Activated naive CD4-positive, alpha-beta T cell treated with anti-CD3 and anti-CD28 coated beads, Interleukin-2, amount 50 U/mL, for 16 hours (primary cell): ENCODE data around the gene KCNC3.
A peak's percentile ranks its signal among the peaks of the same experiment; 100 is the strongest.

Experiments used
- DNase-seq: peaks from one replicate; pipeline ENCODE4 v3.0.0-alpha.2; 2020

Gene KCNC3

DNA sequence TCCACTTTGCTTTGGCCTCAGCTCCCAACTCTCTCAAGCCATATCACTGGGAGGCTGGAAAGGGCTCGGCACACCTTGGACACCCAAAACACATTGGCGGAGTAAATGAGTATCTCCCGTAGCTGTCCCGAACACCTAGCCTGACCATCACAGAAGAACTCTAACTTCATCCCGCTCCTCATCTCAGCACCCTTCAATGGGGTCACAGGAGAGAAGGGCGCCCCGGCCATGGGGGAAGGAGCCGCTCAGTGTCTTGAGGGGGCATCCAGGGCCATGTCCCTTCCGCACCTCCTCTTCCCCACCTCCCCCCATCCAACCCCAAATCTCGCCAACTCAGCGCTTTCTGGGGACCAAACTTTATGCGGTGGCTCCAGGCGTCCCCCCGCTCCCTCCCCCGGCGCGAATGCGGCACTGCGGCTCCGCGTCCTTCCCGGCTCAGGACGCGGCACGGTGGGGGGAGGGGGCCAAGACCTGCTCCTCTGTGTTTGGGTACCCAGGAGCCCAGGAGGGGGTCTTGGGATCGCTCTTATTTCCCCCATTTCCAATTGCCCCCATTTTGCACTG lies 3.0 kb downstream of the KCNC3 start:
- DNase-seq: no peak

DNA sequence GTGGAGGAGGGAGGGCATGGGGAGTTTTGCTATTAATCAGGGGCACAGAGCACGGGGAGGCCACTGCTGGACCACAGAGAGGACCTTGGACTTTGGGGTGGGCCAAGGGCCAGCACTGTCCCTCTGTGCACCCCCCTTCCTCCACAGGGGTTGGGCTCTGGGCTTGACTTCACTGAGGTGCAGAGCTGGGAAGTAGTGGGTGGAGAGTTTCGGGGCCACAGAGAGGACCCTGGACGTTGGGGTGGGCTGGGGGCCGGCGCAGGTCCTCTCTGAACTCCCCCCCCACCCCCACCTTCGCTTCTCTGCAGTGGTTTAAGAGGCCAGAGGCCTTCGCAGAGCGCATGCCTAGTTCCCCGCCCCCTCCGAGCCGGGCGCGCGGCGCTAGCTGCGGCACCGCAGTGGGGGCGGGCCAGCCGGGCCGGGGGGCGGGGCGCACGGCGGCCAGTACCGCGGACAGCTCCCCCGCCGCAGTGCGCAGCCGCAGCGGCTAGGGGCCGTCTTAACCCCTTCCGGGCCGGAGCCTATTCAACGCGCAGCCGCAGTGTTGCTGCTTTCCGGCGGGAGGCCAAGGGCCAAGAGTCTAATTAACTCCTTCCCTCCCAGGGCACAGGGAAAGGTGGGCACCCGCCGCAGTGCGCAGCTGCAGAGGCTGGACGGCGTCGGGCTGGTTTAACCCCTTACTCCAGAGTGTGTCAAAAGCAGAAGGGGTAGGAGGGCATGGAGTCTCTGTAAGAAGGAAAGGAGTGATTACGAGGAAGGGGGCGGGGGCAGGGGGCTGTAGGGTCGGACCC lies 3.7 kb downstream of the KCNC3 start:
- DNase-seq: peak; percentile 71

DNA sequence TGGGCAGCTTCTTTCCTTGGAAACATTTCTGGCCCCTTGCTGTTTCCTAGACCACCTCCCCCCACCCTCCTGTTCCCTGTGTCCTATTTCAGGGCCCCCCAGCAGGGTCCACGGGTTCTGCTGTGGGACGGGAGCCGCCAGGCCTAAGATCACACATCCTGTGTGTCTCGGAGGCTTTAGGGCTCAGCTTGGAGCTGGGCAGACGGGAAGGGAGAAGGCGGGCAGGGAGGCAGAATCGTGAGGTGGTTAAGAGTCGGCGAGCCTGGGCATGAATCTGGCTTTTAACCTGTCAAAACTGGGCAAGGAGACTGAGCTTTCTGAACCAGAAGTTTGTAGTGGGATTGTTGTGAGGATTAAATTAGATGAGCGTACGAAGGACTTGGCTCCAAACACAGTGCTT lies 4.8 kb downstream of the KCNC3 start:
- DNase-seq: no peak

DNA sequence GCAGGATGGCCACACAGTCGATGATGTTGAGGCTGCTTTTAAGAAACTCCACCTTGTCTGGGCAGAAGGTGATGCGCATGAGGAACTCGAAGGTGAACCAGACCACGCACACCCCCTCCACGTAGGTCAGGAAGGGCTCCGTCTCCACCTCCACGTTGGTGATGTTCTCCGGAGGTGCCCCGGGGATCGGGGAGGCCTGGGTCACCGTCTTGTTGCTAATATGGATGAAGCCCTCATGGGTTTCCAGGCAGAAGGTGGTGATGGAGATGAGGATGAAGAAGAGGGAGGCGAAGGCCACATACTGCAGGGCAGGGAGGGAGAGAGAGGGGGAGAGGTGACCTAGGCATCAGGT lies 5.4 kb downstream of the KCNC3 start:
- DNase-seq: no peak

DNA sequence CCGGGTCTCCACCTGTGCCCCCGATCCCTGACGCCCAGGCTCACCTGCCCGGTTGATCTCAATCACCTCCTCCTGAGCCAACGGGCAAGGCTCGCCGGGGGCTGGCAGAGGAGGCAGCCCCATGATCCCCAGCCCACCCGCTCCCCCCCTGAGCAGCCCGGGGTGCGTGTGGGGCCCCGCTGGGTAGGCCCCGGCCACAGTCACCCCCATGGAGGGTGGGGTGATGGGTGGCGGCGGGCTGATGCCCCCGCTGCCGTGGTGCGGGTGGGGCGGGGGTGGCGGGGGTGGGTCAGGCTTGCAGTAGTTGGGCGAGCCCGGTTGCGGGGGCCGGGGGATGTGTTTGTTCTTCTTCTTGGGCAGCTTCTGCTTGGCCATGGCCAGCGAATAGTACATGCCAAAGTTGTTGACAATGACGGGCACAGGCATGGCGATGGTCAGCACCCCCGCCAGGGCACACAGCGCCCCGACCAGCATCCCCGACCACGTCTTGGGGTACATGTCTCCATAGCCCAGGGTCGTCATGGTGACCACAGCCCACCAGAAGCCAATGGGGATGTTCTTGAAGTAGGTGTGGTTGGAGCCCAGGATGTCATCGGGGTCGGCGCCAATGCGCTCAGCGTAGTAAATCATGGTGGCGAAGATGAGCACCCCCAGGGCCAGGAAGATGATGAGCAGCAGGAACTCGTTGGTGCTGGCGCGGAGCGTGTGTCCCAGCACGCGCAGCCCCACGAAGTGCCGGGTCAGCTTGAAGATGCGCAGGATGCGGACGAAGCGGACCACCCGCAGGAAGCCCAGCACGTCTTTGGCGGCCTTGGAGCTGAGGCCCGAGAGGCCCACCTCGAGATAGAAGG lies 6.0 kb downstream of the KCNC3 start:
- no peak for DNase-seq

DNA sequence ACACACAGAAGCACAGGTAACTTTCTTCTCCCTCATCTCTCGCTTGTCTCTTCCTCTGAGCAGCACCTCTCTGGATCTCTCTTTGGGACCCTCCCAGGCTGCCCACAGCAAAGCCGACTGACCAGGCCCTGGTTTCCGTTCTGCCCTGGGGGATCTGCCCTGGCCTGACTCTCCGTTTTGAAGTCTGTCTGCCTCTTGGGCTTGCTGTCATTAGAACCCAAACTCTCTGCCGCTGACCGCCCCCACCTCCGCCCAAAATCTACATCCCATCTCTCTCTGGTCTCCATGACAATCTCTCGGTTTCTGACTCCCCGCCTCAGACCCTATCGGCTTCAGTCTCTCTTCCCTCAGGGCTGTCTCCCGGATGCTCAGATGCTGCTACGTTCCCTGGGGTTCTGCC lies 6.9 kb downstream of the KCNC3 start:
- no peak for DNase-seq

DNA sequence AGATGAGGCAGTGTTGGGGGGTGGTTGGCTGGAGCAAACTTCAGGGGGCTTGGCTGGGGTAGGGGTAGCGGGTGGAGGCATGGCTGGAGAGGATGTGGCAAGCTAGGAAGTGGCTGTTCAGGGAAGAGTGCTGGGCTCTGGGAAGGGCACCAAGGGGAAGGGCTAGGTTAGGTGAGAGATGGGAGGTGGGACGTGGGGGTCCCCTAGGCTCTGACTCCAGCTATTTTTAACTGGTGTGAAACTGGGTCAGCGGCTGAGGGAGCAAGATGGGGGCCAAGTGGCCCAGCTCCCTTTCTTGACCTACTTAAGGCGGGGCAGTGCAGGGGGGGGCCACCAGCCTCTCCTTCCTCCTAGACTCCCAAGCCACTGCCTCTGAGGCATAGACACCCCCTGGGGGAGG lies 7.3 kb downstream of the KCNC3 start:
- no peak for DNase-seq

DNA sequence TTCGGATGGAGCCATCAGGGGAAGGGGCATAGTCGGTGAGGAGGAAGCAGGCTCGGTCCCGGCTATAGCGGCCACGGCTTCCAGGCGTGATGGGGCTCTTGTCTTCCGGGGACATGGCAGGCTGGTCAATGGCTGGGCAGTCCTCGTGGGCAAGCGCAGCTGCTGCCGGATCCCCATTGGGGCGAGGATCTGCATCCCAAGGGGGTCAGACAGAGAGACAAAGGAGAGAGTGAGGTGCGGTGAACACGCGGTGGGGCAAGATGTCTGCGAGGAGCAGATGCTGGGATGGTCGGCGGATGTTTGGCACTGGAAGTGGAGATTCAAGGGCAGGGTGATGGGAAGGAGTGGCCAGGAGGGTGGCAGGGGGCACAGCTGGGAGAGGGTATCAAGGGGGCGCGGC lies 8.6 kb downstream of the KCNC3 start:
- DNase-seq: no peak

DNA sequence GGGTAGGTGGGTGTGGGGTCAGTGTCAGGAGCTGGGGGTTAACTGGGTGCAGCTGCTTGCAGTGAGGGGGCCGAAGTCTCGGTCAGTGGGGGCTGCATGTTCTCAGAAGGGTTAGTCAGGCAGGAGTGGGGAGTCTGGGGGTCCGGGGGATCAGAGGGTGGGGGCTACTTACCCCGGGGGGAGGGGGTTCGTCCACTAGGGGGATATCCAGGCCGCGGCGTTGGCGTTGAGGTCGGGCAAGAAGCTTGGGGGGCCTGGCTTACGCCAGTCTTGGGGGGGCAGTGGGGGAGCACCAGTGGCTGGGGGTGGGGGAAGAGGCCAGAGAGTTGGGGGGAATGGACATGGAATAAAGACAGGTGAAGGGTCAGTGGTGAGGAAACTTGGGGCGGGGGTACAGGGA lies 9.1 kb downstream of the KCNC3 start:
- no peak for DNase-seq

DNA sequence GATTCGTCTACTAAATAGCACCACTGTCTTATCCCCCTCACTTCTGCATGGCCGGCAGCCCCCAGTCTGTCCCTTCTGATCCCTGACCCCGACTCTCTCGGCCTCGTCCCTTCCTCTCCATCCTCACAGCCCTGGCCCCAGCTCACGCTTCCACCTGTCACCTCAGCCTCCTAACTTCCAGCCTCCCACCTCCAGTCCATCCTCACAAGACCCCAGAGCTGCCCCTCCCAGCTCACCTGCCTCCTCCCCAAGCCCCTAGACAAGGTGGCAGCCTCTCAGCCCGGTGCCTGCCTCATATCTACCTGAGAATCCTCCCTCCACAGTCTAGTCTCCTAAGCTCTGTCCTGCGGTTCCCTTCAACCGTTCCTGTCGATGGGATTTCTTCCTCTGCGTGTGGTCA lies 10.0 kb downstream of the KCNC3 start:
- DNase-seq: no peak

DNA sequence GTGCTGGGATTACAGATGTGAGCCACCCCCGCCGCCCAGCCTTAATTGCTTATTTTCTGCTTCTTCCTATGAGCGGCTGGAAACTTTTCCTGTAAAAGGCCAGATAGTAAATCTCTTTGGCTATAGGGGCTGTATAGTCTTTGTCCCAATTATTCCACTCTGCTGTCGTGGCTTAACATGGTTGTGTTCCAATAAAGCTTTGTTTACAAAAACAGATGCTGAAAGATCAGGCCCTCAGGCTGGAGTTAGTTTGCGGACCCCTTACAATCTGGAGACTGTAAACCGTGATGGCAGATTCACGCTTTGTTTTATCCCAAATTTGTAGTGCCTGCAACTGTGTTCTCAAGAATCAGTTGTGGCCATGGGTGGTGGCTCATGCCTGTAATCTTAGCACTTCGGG lies 10.7 kb downstream of the KCNC3 start:
- no peak for DNase-seq

DNA sequence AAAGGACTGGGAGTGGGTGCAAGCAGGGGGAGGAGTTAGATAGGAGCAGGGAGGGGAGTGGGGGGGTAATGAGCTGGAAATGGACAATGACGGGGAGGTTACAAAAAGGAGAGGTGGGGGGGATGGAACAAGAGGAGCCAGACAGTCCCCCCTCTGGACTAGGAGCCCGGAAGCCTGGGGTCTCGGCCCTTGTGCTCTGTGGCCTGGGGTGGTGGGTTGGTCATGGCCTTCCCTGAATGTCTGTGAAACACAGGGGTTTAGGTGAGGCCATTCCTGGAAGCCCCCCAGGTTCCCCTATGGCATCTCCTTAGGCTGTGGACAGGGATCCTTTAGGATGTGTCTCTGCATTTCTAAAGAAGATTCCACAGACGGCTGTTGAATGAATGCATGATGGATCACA lies 12.1 kb downstream of the KCNC3 start:
- no peak for DNase-seq

DNA sequence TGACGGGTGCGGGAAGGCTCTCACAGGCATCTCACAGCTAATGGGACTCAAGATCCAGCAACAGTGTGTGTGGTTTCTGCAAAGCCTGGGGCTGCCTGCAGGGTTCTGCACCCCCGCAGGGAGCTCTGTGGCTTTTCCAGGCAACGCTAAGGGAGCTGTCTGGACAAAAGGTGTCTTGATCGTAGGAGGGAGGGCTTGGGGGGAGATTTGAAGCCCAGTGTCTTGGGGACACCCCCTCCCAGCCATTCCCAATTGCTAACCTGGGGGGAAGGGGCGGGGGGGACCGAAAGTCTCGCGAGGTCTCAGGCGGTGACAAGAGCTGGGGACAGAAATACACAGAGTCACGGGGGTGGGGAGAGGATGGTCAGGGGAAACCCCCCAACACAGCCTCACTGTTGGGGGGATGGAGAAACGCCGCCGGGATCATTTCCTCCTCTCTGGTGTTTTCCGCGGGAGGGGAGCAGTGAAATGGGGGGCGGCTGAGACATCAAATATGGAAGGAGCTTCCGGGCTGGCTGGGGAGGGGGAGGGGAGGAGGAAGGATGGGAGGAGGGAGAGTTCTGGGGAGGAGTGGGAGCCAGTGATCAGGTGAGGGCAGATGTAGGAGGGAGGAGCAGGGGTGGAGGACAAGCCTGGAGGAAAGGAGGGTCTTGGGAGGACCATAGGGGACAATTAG lies 13.3 kb downstream of the KCNC3 start:
- DNase-seq: no peak

DNA sequence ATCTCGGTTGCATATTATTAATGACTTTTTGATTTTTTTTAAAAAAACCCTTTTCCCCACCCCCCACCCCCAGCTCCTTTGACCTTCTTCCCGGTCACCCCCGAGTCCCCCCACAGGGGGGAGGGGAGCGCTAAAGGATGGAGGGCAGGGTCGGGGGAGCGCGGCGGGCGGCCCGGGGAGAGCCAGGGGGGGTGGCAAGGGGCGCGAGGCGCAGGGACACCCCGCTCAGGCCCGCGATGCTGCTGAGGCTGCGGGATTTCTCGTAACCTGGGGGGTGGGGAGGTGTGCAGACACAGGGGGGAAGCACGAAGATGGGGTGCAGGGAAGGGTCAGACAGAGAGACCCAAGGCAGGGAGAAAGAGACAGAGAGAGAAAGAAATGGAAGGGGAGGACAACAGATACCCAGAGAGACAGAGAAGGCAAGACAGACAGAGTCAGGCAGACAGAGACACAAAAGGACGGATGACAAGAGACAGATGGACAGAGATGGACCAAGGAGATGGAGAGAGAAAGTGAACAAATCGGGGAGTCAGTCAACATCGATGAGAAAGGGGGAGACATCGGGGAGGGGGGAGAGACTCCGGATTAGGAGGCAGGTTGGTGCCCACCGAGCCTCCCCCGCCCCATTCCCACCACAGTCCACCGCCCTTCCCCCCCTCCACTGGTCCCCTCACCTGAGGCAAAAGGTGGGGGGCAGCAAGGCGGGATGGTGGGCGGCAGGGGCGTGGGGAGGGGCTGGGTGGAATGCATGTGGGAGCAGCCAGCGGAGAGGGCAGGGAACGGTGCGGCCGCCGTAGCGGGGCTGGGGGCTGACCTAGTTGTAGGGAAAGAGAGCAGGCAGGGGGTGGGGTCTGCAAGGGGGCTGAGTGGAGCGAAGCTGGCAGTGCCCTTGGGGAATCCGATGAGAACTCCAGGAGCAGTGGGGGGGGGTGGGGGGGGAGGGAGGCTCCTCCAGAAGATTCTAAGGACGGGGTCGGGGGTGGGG lies 14.2 kb downstream of the KCNC3 start:
- no peak for DNase-seq

DNA sequence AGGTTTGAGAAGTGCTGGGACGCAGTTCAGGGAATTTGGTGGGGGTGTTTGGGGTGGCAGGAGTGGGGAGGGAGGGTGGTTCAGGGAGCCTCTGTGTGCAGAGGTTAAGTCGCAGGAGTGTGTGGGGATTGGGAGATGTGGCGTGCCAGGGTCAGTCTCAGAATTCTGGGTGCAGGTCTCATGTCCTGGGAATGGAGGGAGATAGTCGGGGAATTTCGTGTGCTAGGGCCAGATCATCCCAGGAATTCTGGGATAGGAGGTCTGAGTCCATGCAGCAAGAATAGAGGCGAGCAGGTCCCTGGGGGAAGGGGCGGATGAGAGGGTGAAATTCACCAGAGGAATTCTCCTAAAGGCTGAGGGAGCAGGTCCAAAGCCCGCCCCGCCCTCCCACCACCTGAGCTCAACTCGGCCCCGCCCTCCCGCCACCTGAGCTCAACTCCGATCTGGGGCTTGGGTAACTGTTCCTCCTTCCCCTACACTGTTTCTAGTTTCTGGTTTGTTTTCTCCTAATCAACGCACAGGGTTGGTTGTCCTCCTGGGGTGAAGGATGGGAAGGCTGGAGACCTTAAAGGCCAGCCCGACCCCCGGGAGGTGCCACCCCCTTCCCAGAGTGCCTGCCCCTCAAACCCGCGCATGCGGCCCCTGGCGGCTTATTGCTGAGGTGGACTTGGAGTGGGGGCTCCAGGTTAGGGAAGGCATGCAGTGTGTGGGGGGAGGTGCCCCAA lies 15.2 kb downstream of the KCNC3 start:
- DNase-seq: no peak

DNA sequence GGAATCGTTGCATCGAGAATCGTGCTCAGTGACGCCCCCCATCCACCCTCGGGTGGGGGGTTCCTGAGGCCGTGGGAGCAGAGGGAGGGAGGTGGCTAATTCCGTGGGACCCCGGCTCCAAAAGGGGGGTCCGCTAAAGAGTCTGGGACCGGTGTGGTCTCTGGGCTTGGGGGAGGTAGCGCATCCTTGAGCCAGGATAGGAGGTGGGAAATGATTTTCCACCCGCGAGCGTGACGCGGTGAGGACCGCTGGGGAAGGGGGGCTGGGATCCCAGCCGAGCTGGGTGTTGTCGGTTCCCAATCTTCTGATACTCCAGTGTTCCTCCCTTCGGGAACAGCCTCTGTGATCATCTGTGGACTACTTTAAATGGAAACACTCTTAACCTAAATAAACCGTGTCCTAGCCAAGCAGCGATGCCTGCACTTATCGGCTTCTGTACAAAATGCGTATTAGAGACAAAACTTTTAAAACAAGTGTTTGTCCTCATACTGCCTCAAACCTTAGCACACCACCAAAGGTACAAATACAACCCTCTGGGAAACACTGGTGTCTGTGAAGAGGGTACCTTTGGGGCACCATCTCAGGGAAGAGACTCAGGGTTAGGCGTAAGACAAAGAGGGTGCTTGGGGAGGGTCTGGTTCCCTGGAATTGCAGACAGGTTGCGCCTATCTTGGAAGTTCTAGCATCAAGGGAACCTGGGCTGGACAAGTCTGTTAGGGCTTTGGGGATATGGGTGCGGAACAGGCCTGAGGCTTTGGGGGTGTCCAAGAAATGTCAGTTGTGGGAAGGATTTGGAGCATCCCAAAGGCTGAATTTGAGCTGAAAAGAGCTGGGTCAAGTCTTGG lies 16.0 kb downstream of the KCNC3 start:
- no peak for DNase-seq

DNA sequence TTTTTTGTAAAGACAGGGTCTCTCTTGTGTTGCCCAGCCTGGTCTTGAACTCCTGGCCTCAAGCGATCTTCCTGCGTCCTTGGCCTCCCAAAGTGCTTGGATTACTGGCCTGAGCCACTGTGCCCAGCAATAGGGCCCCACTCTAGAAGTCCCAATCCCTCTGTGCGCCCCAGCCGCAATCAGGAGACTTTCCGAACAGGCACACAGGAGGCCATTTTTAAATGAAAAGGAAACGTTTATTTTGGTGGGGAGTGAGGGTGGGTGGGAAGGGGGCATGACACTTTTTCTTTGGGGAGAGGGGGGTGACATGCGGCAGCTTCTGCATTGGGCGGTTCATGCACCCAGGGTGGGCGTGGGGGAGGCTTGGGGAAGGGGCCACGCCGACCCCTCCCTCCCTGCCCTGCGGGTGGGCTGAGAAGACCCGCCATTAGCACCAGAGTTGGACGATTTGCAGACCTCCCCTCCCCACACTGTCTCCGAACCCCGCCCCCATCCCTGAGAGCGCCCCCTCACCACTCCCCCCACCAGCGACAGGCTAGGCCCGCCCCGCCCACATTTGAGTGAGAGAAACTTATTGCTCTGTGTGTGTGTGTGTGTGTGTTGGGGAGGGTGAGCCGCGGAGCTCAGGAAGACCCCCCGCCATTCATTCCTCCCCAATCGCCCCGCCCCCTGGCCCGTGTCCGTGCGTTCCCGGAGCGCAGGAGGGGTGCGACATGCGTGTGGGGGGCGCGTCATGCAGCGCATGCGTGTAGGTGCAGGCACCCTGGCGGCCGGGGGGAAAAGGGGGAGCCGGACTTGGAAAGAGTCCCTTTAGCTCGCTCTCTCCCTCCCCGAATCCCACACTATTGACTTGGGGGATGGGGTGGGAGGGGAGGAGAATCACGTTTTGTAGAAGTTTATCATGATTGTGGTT lies 17.2 kb downstream of the KCNC3 start:
- no peak for DNase-seq

DNA sequence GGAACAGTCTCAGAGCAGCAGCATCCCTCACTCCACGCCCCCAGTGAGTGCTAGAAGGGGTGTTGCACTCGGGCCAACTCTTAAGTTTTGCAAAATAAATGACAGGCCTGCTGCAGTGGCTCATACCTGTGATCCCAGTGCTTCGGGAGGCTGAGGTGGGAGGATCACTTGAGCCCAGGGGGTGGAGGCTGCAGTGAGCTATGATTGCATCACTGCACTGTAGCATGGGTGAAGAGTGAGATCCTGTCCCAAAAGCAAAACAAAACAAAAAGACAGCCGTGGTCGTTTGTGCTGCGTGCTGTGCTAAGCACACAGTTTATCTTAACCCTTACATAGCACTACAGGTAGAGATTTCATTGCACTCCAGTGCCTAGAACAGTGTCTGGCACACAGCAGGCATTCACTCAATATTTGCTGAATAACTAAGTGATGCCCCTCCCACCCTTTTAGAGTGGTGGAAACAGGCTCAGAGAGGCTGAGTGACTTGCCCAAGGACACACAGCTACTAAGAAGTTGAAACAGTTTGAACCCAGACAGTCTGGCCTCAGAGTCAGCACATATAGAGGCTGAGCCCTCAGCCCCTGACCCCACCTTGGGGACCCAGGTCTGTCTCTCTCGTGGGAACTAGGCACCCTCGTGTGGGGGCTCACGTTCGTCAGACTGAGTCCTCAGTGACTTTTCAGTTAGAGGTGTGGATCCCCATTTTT lies 18.3 kb downstream of the KCNC3 start:
- DNase-seq: no peak
